Activated CD8-positive, alpha-beta T cell treated with anti-CD3 and anti-CD28 coated beads for 36 hours (primary cell): Measurements from ENCODE around the gene ZHX3. TPM values are rescaled to one million over a fixed set of nuclear protein-coding genes. Genes with fewer than 3 reads are reported as not detected.

Experiments
- ATAC-seq: fragments of 200-7000 bp; cut with Tn5 transposase; one replicate; pipeline ENCODE4 v1.10.0; 2021; ENCODE audit warnings: mild to moderate bottlenecking, moderate library complexity
- CTCF ChIA-PET: fragments of 350-600 bp; sonication (Branson Sonifier 250); formaldehyde crosslinking; loops from one replicate; lab custom pipeline; 2021; ENCODE audit warnings: antibody characterized with exemption; lab: Charles Lee
- POLR2A ChIA-PET: fragments of 350-600 bp; sonication (Branson Sonifier 250); formaldehyde crosslinking; loops from one replicate; lab custom pipeline; 2021; ENCODE audit warnings: antibody characterized with exemption; lab: Charles Lee
- DNase-seq: peaks from one replicate; pipeline ENCODE4 v3.0.0-alpha.2; 2020
- H3K27ac Mint-ChIP-seq: one replicate; pipeline ENCODE4 v1.8.0; 2021; ENCODE audit warnings: mild to moderate bottlenecking, mixed read lengths
- H3K27me3 Mint-ChIP-seq: one replicate; pipeline ENCODE4 v1.8.0; 2021; ENCODE audit warnings: mixed read lengths
- H3K36me3 Mint-ChIP-seq: one replicate; pipeline ENCODE4 v1.8.0; 2021; ENCODE audit warnings: low read depth, mixed read lengths
- H3K4me1 Mint-ChIP-seq: one replicate; pipeline ENCODE4 v1.8.0; 2021; ENCODE audit warnings: low read depth, mixed read lengths
- H3K4me3 Mint-ChIP-seq: one replicate; pipeline ENCODE4 v1.8.0; 2021; ENCODE audit warnings: mild to moderate bottlenecking, moderate library complexity, mixed read lengths
- H3K9me3 Mint-ChIP-seq: one replicate; pipeline ENCODE4 v1.8.0; 2021; ENCODE audit warnings: mixed read lengths
- intact Hi-C: fragments of 100-400 bp; cut with micrococcal nuclease; formaldehyde crosslinking; loops from one replicate; pipeline ENCODE4 v1.10.0; 2022
- total RNA-seq, 2 experiments: library from RNA; stranded (reverse); gene quantifications; one replicate each; pipeline ENCODE4 v1.2.3, GENCODE V29; 2021
- TF ChIP-seq, protein P1 (sequence below): fragments of 200-600 bp; IDR thresholded peaks from one replicate; pipeline ENCODE4 v1.8.0; 2022; ENCODE audit warnings: antibody characterized with exemption, mild to moderate bottlenecking

The ZHX3 gene
- total RNA-seq, 2 experiments from 2014 or later: 14.1 to 14.2 TPM

DNA sequence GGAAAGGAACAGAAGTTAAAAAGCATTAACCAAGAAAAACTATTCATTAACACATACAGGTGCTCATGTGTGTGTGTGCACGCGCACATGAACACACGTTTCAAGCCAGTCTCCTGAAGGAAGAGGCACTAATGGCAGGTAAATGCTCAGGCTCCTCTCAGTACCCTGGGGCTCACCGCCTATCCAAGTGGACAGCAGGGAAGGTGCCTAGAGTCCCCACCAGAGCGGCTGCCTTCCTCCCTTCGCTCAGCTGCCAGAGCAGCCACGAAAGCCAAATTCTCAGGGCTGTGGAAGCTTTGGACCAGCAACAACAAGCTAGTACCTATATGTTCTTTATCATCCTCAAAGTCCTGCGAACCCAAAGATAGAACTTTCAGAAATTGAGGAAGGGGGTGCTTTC, 137.6 kb downstream of the ZHX3 start:
- TF ChIP-seq, protein P1, sequence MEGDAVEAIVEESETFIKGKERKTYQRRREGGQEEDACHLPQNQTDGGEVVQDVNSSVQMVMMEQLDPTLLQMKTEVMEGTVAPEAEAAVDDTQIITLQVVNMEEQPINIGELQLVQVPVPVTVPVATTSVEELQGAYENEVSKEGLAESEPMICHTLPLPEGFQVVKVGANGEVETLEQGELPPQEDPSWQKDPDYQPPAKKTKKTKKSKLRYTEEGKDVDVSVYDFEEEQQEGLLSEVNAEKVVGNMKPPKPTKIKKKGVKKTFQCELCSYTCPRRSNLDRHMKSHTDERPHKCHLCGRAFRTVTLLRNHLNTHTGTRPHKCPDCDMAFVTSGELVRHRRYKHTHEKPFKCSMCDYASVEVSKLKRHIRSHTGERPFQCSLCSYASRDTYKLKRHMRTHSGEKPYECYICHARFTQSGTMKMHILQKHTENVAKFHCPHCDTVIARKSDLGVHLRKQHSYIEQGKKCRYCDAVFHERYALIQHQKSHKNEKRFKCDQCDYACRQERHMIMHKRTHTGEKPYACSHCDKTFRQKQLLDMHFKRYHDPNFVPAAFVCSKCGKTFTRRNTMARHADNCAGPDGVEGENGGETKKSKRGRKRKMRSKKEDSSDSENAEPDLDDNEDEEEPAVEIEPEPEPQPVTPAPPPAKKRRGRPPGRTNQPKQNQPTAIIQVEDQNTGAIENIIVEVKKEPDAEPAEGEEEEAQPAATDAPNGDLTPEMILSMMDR: no peak
- intact Hi-C loops: loop anchor here (10.0 kb wide), 1 partner anchor 45 kb away; no protein-coding TSS in a partner anchor
- H3K27ac Mint-ChIP-seq: peak overlapping the region; percentile 29
- no peak for ATAC-seq
- ChIA-PET POLR2A (interaction anchor here (0.6 kb wide), 1 partner anchor 11 kb away, joined by 4 read pairs; no protein-coding TSS in a partner anchor), CTCF (interaction anchor here (1.0 kb wide), 1 partner anchor 160 kb away, joined by 3 read pairs; no protein-coding TSS in a partner anchor)
- DNase-seq: no peak
- no peaks in the 10 kb centered on the region for H3K27me3 Mint-ChIP-seq
- peaks cover 6% of the 10 kb centered on the region for H3K36me3 Mint-ChIP-seq
- peaks cover 15% of the 10 kb centered on the region for H3K4me1 Mint-ChIP-seq
- H3K9me3 Mint-ChIP-seq: no peaks in the 10 kb centered on the region
- H3K4me3 Mint-ChIP-seq: no peak overlapping the region

DNA sequence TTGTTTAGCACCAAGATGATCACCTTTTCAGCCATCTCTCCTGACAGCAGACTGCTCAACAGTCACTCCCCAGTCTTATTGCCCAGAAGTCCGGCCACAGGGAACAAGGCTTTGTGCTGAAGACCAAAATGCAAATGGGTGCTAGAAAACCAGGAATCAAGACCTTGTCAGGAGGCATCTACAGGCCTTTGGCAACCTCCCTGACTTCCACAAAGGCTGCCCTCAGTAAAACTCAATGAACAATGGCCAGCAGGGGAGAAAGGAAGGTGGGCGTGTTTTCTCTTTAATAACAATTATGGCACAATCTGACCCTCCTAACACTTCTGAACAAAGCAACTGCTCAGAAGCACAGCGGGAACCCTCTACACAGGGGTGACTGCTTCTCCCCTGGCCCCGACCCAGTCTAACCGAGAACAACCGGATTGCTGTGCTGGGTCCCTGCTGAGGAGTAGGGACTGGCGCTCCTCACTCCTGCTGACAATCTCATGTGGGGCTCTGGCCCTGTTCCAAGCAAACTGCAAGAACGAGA, 138.6 kb downstream of the ZHX3 start:
- CTCF ChIA-PET: interaction anchor here (0.7 kb wide), 1 partner anchor 408 kb away, joined by 3 read pairs; no protein-coding TSS in a partner anchor
- ATAC-seq (no peak), DNase-seq (no peak)

DNA sequence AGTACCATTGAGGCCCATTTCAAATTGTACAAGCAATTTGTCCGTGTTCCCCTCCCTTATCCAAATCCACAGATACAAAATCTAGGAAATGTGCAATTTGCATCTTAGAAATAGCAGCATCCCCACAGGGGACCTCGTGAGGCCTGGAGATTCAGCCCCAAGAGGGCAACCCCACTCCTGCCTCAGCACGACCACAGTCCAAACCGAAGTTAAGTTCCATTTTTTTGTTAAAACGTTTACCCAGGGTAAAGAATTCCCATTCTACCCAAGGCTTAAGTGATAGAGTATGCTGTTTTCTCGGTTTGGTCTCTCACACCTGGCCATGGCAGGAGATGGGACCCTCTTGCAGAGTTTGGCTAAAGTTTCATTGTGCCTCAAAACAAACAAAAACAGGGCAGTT, 139.0 kb downstream of the ZHX3 start:
- CTCF ChIA-PET: no interaction called here
- DNase-seq: no peak
- peak overlapping the region; percentile 47 for H3K27ac Mint-ChIP-seq
- no peaks in the 10 kb centered on the region for H3K9me3 Mint-ChIP-seq
- no peak for ATAC-seq
- POLR2A ChIA-PET: no interaction called here
- H3K27me3 Mint-ChIP-seq: no peaks in the 10 kb centered on the region
- intact Hi-C loops: loop anchor here (10.0 kb wide), 1 partner anchor 46 kb away; no protein-coding TSS in a partner anchor
- H3K4me1 Mint-ChIP-seq: peaks cover 17% of the 10 kb centered on the region
- H3K36me3 Mint-ChIP-seq: peaks cover 14% of the 10 kb centered on the region
- H3K4me3 Mint-ChIP-seq: no peak overlapping the region
- TF ChIP-seq, protein P1: no peak

More for the DNA sequence above, 138.6 kb downstream of the ZHX3 start:
- Mint-ChIP-seq H3K27me3 (no peaks in the 10 kb centered on the region), H3K9me3 (no peaks in the 10 kb centered on the region), H3K27ac (peak overlapping the region; percentile 47), H3K4me3 (no peak overlapping the region), H3K4me1 (peaks cover 17% of the 10 kb centered on the region), H3K36me3 (peaks cover 9% of the 10 kb centered on the region)
- intact Hi-C loops: loop anchor here (10.0 kb wide), 1 partner anchor 46 kb away; no protein-coding TSS in a partner anchor
- TF ChIP-seq, protein P1: no peak
- POLR2A ChIA-PET: no interaction called here

DNA sequence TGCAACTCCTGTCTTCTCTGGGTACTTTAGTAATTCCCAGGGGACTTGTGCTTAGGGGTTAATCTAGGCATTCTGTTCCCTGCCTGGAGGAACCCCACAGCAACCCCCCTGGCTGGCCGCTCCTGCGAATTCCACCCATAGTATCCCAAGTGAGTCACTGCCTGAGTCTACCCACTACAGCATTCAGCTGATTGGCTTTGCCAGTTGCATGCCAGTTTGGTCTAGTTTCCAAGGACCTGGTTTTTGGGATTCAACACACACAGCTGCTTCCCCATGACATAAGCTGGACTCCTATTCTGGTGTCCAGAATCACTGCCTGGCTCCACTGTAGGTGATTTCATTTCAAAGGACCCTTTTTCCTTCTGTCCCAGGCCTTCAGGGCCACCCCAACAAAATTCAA, 139.9 kb downstream of the ZHX3 start:
- DNase-seq (no peak), ATAC-seq (no peak)
- POLR2A ChIA-PET: interaction anchor here (1.0 kb wide), 2 partner anchors 12 to 36 kb away, joined by 3 to 4 read pairs; no protein-coding TSS in a partner anchor
- intact Hi-C loops: loop anchor here (10.0 kb wide), 1 partner anchor 47 kb away; no protein-coding TSS in a partner anchor
- CTCF ChIA-PET: no interaction called here
- Mint-ChIP-seq H3K4me3 (no peak overlapping the region), H3K36me3 (peaks cover 21% of the 10 kb centered on the region), H3K9me3 (no peaks in the 10 kb centered on the region), H3K27me3 (no peaks in the 10 kb centered on the region), H3K4me1 (peaks cover 20% of the 10 kb centered on the region), H3K27ac (peak overlapping the region; percentile 68)
- TF ChIP-seq, protein P1: no peak
